ENCODE measurements around the gene RBM4B.

Gene RBM4B

DNA sequence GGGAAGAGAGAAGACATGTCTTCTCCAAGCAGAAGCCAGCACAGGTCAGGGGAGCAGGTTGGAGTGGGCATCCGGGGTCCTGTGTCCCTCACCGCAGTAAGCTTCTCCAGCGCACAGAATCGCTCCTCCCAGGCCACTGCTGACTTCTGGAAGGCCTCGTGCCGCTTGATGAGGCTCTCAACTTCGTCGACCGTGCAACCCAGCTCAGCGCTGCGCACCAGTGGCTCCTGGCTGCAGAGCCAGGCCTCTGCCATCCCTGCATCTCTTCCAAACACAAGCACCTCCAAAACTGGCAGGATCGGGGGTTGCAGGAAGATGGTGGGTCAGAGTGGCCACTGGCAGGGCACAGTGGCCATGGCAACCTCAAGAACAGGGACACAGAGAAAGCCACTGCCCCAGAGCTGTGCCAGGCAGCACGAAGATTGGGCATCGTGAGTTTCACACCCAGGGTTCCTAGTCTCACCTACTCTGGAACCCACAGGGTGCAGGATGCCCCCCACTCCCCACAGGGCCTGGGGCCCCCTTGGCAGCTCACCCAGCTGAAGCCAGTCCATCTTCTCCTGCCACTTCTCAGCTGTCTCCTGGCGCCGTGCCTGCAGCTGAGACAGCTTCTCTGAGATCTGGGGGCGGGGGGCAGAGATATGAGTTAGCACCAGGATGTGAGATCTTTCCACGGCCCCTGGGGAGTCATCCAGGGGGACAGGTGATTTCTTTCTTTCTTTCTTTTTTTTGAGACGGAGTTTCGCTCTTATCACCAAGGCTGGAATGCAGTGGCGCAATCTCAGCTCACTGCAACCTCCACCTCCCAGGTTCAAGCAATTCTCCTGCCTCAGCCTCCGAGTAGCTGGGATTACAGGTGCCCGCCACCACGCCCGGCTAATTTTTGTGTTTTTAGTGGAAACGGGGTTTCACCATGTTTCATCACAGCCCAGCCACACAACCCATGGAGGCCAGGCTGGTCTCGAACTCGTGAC is 11.2 kb upstream of the RBM4B start:
- TF ChIP-seq, protein P1, sequence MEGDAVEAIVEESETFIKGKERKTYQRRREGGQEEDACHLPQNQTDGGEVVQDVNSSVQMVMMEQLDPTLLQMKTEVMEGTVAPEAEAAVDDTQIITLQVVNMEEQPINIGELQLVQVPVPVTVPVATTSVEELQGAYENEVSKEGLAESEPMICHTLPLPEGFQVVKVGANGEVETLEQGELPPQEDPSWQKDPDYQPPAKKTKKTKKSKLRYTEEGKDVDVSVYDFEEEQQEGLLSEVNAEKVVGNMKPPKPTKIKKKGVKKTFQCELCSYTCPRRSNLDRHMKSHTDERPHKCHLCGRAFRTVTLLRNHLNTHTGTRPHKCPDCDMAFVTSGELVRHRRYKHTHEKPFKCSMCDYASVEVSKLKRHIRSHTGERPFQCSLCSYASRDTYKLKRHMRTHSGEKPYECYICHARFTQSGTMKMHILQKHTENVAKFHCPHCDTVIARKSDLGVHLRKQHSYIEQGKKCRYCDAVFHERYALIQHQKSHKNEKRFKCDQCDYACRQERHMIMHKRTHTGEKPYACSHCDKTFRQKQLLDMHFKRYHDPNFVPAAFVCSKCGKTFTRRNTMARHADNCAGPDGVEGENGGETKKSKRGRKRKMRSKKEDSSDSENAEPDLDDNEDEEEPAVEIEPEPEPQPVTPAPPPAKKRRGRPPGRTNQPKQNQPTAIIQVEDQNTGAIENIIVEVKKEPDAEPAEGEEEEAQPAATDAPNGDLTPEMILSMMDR (IDR thresholded peaks at IDR 0.05; ENCODE audit: extremely low read depth, insufficient read depth, missing control alignments) = no peak
- in situ Hi-C loops (cut with MboI; ENCODE audit: low pct_unique_long_range_greater_than_20kb, low sequenced_read_pairs, unreplicated experiment) = loop anchor here (25.0 kb wide), 1 partner anchor 277 kb away; the partner anchor contains the start of gene NPAS4
- DNase-seq (ENCODE audit: low spot score) = peak; percentile 12

DNA sequence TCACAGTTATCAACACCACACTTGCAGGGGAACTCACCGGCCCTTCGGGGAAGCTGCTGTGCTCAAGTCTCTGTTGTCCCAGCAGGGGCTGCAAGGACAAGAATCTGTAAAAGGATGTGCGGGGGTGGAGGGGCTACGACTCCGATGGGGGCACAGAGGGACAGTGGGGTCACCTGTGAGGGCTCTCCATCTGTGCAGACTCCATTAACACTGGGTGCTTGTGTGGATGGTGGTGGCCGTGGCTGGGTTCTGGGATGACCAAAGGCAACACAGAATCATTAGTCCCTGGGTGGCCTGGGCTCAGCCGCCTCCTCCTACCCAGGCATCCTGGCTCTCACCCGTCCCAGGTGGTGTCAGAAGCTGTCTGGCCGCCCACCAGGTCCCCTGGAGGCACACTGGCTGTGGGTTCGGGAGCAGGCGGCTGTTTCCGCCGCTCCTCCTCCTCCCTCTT is 10.2 kb upstream of the RBM4B start:
- in situ Hi-C loops (cut with MboI; ENCODE audit: low pct_unique_long_range_greater_than_20kb, low sequenced_read_pairs, unreplicated experiment) = loop anchor here (25.0 kb wide), 1 partner anchor 276 kb away; the partner anchor contains the start of gene NPAS4
- DNase-seq (ENCODE audit: low spot score) = no peak
- TF ChIP-seq, protein P1 (IDR thresholded peaks at IDR 0.05; ENCODE audit: extremely low read depth, insufficient read depth, missing control alignments) = no peak

DNA sequence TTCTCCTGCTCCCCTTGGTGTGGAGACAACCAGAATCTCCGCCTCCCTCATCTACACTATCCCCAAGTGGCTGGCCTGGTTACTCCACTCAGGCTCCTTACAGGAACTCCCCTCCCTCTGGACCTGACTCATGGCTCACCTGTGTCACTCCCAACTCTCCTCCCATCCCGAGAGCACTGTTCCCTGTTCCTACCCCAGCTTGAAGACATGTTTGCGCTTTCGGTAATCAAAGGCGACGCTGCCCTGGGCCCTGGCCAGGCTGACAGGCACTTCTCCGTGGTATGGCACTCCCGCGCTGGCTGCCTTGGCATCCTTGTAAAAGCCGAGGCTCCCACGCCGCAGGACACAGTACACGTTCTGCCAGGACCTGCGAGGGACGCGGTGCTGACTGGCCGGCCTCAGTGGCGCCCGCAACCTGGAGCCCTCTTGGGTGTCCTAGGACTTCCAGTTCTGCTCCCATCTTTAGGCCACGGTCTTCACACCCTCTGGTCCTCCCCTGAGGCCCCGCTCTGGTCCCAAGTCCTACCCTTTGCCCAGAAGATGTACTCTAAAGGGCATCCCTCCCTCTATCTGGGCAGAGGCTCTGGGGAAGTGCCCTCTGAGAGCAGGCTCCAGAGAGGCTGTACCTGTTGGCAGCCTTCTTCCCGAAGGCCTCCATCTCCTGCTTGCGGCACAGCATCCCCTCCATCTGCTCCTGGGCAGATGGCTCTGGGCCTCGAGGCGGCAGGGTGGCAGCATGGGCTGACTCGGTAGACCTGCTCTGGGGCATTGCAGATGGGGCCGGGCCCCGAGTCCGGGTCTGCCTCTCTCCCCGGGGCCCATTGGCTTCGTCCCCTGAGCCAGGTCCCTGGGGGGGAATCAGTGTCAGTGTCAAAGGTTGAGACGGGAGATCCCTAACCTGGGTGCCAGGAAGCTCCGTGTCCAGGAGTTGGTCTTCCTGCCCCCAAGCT is 9.4 kb upstream of the RBM4B start:
- in situ Hi-C loops (cut with MboI; ENCODE audit: low pct_unique_long_range_greater_than_20kb, low sequenced_read_pairs, unreplicated experiment) = loop anchor here (25.0 kb wide), 1 partner anchor 275 kb away; the partner anchor contains the start of gene NPAS4
- DNase-seq (ENCODE audit: low spot score) = no peak
- TF ChIP-seq, protein P1 (IDR thresholded peaks at IDR 0.05; ENCODE audit: extremely low read depth, insufficient read depth, missing control alignments) = no peak

DNA sequence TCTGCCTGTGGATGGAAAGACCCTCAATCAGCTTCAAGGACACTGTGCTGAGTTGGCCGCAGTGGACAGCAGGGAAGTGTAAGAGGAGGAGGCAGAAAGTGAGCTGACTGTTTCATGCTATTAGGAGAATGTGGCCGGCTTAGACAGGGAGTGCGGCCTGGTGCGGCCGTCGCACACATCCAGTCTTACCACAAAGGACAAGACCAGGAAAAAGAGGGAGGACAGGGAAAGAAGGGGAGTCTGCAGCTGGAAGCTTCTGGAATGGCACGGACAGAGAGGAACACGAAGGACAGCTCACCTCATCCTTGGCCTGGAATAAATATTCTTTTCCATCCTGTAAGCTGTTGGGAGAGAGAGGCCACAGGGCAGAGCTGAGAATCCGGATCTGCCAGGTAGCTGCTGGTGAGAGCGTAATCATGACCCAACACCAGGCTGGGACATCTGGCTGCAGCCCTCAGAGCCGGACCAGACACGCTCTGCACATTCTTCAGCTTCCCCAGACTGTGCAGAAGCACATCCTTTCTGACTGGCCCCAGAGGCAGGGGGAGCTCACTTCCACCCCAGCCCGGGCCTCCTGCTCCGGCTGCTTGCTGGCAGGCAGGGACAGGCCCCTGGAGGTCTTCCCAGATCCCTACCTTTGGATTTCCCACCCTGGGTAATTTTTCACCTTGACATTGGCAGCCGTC is 8.6 kb upstream of the RBM4B start:
- in situ Hi-C loops (cut with MboI; ENCODE audit: low pct_unique_long_range_greater_than_20kb, low sequenced_read_pairs, unreplicated experiment) = loop anchor here (25.0 kb wide), 1 partner anchor 274 kb away; the partner anchor contains the start of gene NPAS4
- no peak for DNase-seq (ENCODE audit: low spot score)
- TF ChIP-seq, protein P1 (IDR thresholded peaks at IDR 0.05; ENCODE audit: extremely low read depth, insufficient read depth, missing control alignments) = no peak

DNA sequence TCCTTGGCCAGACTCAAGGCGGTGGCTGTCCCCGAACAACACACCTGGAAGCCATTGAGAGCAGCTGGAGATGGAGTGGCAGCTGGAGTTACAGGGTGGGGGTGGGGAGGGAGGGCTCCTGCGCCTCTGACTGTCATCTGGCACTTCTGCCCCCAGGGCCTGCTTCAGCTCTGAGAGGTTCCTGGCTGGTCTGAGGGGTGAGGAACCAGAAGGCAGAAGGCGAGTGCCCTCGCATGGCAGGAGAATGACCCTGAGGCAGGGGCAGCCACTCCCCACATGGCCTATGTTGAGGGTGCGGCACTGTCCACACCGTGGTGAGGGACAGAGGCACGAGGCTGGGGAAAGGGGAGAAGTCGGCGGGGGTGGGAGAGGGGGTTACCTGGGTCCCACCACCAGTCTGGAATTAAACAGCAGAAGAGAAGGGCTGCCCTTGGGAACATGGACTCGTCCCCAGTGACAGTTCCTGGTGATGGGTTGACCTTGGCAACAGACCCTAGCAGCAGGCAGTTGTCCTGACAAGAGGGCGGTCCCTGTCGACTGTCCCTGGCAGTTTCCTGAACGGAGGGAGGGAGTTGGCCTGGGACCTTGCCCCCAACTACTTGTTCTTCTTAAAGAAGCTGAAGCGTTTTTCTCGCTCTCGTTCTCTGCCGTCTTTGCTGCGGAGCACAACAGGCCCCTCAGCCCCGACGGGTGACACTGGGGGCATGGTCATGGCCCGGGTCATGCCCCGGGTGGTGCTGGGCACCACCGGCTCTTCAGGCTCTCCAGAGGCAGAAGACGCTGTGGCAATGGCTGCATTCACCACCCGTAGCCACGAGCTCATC is 7.8 kb upstream of the RBM4B start:
- in situ Hi-C loops (cut with MboI; ENCODE audit: low pct_unique_long_range_greater_than_20kb, low sequenced_read_pairs, unreplicated experiment) = loop anchor here (25.0 kb wide), 1 partner anchor 273 kb away; the partner anchor contains the start of gene NPAS4
- TF ChIP-seq, protein P1 (IDR thresholded peaks at IDR 0.05; ENCODE audit: extremely low read depth, insufficient read depth, missing control alignments) = no peak
- no peak for DNase-seq (ENCODE audit: low spot score)

Measured in GM13977 (cell line).